A549 treated with ZK216348 at 1 μM for 4 hours (cell line): Measurements from ENCODE around the gene INAFM1. TPM values are rescaled to one million over a fixed set of nuclear protein-coding genes. Genes with fewer than 3 reads are reported as not detected.

Experiments
- total RNA-seq: library from RNA; stranded (reverse); fragments of 200-300 nt; extraction: Qiagen RNA extraction; gene quantifications from 5 replicates; pipeline ENCODE4 v1.2.3, GENCODE V29; 2022; ENCODE audit warnings: low read depth

Gene INAFM1
- 4.4 to 12.1 TPM (median 10.8 TPM) in 5 replicates for total RNA-seq

DNA sequence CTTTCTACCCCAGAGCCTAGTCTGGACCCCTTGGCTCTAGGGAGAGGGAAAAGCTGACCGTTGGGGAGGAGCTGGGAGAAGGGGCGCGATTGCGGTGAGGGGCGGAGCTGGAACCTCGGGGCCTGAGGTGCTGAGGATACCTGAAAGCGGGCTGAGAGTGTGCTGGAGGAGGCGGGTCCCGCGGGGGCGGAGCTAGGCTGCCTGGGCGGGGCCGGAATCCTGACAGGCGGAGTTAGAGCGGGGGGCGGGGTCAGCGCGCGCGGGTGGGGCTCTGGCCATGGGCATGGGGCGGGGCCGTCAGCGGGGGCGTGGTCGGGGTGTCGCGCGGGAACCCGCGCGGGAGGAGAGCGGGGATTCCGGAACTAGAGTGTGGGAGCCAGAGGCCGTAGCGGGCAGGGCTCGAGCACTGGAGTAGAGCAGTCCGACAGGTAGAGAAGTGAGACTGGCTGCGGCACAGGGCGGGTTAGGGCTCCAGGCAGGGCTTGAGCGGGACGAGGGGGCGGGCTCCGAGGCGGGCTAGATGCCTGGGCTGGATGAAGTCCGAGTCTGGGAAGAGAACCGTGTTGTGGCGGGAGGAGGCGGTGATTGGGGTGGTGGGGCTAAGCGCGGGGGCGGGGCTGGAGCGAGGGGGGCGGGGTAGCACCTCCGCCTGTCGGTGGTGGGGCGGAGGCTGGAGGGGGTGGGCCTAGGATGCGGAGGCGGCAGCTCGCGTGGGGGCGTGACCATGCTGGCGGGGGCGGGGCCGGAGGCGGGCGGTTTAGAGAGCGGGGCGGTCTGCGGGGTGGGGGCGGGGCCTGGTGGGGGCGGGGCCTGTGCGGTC, at the start of gene INAFM1:
Gene INAFM1, plus strand, starts transcription at position 815 of the 820 bp plus-strand sequence. CDS start 35 bp downstream, outside the sequence.

DNA sequence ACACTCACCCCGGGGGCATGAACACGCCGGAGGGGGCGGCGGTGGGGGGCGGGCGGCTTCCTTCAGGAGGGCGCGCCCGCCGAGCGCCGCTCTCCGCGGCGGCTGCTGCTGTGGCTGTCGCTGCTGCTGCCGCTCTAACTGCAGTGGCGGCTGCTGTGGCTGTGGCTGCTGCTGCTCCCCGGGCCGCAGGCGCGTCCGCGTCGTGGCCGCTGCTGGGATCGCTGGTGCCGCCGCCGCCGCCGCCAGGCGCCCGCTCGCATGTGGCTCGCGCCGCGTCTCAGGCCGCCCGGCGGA, 43.8 kb upstream of the INAFM1 start, which contains the start of gene BBC3:
Gene BBC3, minus strand, starts transcription at position 279 of the 294 bp plus-strand sequence. CDS start 2,768 bp downstream, outside the sequence.

GRCh38 chr19:47255879-47256692, 18.6 kb upstream of the INAFM1 start, which contains the start of gene CCDC9:
CCDC9 (plus strand) TSS chr19:47256525; CDS start chr19:47258401, 1,876 bp downstream.

DNA sequence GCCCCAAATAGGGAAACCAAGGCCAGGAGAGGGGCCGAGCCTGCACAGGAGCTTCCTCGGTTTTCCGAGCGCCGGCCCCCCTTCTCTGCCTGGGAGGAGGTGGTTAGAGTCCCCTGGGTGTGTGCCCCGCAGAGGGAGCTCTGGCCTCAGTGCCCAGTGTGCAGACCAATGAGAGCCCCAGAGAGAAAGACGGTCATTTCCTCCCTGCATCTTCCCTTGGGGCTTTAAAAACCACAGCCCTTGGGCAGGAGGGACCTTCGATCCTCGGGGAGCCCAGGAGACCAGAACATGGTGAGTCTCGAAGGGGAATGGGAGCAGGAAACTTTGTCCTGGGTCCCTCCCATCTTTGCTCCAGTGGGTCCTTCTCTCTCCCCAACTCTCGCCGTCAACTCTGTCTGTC, 34.9 kb downstream of the INAFM1 start, which contains the start of gene C5AR1:
Gene C5AR1, plus strand, starts transcription at position 254 of the 400 bp plus-strand sequence. Its CDS starts 35 bp downstream, at position 289.

Other genes with a start within 250 kb of the INAFM1 start
- 22.9 to 93.5 TPM (median 89.0 TPM) in 5 replicates for gene TMEM160, start 226.3 kb upstream of the INAFM1 start, total RNA-seq
- gene ZC3H4, start 161.1 kb upstream of the INAFM1 start, total RNA-seq: 18.4 to 23.8 TPM (median 20.5 TPM) in 5 replicates
- gene SAE1, start 144.1 kb upstream of the INAFM1 start, total RNA-seq: 208 to 237 TPM (median 216 TPM) in 5 replicates
- 14.6 to 30.6 TPM (median 28.4 TPM) in 5 replicates for gene BBC3, start 43.7 kb upstream of the INAFM1 start, total RNA-seq
- gene CCDC9, start 18.4 kb upstream of the INAFM1 start, total RNA-seq: 21.5 to 29.7 TPM (median 25.9 TPM) in 5 replicates
- 1.6 to 3.0 TPM (median 2.5 TPM) in 5 replicates for gene C5AR1, start 35.0 kb downstream of the INAFM1 start, total RNA-seq
- gene C5AR2, start 57.3 kb downstream of the INAFM1 start, total RNA-seq: 3.1 to 10.0 TPM (median 7.5 TPM) in 5 replicates
- gene DHX34, start 74.4 kb downstream of the INAFM1 start, total RNA-seq: 18.3 to 41.9 TPM (median 38.6 TPM) in 5 replicates
- 28.9 to 46.6 TPM (median 36.9 TPM) in 5 replicates for gene MEIS3, start 144.6 kb downstream of the INAFM1 start, total RNA-seq
- 0.18 to 1.1 TPM (median 0.40 TPM) in 5 replicates for gene SLC8A2, start 197.0 kb downstream of the INAFM1 start, total RNA-seq
- gene KPTN, start 209.3 kb downstream of the INAFM1 start, total RNA-seq: 18.5 to 21.5 TPM (median 19.6 TPM) in 5 replicates
- 84.2 to 111 TPM (median 92.8 TPM) in 5 replicates for gene NAPA, start 240.2 kb downstream of the INAFM1 start, total RNA-seq